Measurements from ENCODE around the gene SLC4A1.

DNA sequence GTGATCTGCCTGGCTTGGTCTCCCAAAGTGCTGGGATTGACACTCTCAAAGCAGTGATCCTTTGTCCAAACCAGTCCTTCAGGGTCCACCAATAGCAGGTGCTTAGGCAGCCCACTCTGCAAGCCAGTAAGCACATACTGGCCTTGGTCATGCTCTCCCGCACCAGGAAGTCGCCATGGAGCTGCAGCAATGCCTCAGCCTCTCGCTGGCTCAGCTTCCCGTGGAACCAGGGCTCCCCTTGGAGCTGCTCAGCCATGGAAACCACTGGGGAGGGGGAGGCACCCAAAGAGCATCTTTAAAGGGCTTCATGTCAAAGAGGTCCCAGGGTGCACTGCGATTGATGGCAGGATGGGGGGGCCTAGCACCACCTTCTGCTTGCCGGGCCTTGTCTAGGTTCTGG lies 38.8 kb downstream of the SLC4A1 start:
- TF ChIP-seq, protein P1, sequence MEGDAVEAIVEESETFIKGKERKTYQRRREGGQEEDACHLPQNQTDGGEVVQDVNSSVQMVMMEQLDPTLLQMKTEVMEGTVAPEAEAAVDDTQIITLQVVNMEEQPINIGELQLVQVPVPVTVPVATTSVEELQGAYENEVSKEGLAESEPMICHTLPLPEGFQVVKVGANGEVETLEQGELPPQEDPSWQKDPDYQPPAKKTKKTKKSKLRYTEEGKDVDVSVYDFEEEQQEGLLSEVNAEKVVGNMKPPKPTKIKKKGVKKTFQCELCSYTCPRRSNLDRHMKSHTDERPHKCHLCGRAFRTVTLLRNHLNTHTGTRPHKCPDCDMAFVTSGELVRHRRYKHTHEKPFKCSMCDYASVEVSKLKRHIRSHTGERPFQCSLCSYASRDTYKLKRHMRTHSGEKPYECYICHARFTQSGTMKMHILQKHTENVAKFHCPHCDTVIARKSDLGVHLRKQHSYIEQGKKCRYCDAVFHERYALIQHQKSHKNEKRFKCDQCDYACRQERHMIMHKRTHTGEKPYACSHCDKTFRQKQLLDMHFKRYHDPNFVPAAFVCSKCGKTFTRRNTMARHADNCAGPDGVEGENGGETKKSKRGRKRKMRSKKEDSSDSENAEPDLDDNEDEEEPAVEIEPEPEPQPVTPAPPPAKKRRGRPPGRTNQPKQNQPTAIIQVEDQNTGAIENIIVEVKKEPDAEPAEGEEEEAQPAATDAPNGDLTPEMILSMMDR (conservative IDR thresholded peaks at IDR 0.05; ENCODE audit: low read depth, low read length), result no peak
- TF ChIP-seq EZH2phosphoT487 (IDR thresholded peaks at IDR 0.05; ENCODE audit: borderline replicate concordance, low read length) (no peak), EZH2 (IDR thresholded peaks at IDR 0.05; ENCODE audit: low read length, unreplicated experiment) (no peak)

All from PC-3 (cell line).